OCI-LY3 (cell line): ENCODE measurements around the gene RARG.

Experiments
- H2AFZ ChIP-seq: fragments of 200-600, 300-600 bp; shearing (Covaris generic); 2 replicates; pipeline ENCODE4 v1.6.0; 2014; ENCODE audit warnings: antibody characterized with exemption, low read depth, low read length
- H3K27ac ChIP-seq: fragments of 200-600, 300-600 bp; sonication (generic); 2 replicates; pipeline ENCODE4 v1.5.1; 2014; ENCODE audit warnings: mild to moderate bottlenecking, low read length, moderate library complexity, mixed read lengths
- H3K27me3 ChIP-seq: fragments of 200-600, 300-600 bp; sonication (generic); 2 replicates; pipeline ENCODE4 v1.6.1; 2014; ENCODE audit warnings: low read depth, low read length, mixed read lengths
- H3K36me3 ChIP-seq: fragments of 200-600, 300-600 bp; sonication (generic); replicated peaks from 2 replicates; pipeline ENCODE3; 2014; ENCODE audit warnings: low read depth, low read length, mixed read lengths
- H3K4me1 ChIP-seq: fragments of 300-600, 200-600 bp; sonication (generic); 2 replicates; pipeline ENCODE4 v1.6.1; 2014; ENCODE audit warnings: low read length, mixed read lengths
- H3K4me2 ChIP-seq: fragments of 200-600, 300-600 bp; sonication (generic); 2 replicates; pipeline ENCODE4 v1.6.1; 2014; ENCODE audit warnings: low read length, mixed read lengths
- H3K4me3 ChIP-seq: fragments of 300-600, 200-600 bp; sonication (generic); 2 replicates; pipeline ENCODE4 v1.5.1; 2014; ENCODE audit warnings: antibody characterized with exemption, mild to moderate bottlenecking, low read length, moderate library complexity
- H3K79me2 ChIP-seq: fragments of 300-600, 200-600 bp; shearing (Covaris generic); 2 replicates; pipeline ENCODE4 v1.6.1; 2014; ENCODE audit warnings: mild to moderate bottlenecking, low read length, mixed read lengths
- H3K9ac ChIP-seq: fragments of 300-600, 200-600 bp; shearing (Covaris generic); 2 replicates; pipeline ENCODE4 v1.6.0; 2014; ENCODE audit warnings: mild to moderate bottlenecking, low read length, moderate library complexity
- H3K9me3 ChIP-seq: fragments of 200-600, 300-600 bp; shearing (Covaris generic); 2 replicates; pipeline ENCODE4 v1.6.1; 2014; ENCODE audit warnings: low read length, mixed read lengths; ENCODE audit not compliant: insufficient read depth
- H4K20me1 ChIP-seq: fragments of 200-600, 300-600 bp; sonication (generic); 2 replicates; pipeline ENCODE4 v1.6.1; 2016; ENCODE audit warnings: low read length, mixed read lengths; ENCODE audit not compliant: insufficient read depth
- EZH2phosphoT487 ChIP-seq: fragments of 200-600 bp; shearing (Covaris generic); IDR thresholded peaks from 2 replicates; pipeline ENCODE4 v1.6.1; 2018; ENCODE audit warnings: antibody characterized with exemption, mixed run types, low read depth
- TF ChIP-seq, protein P1 (sequence below): fragments of 200-600, 300-600 bp; sonication (generic); IDR thresholded peaks from 2 replicates; pipeline ENCODE4 v1.5.1; 2014; ENCODE audit warnings: antibody characterized with exemption, low read length, low read depth

Gene RARG

GRCh38 chr12:53241623-53242412 lies 9.8 kb upstream of the RARG start:
- TF ChIP-seq EZH2phosphoT487 = no peak
- TF ChIP-seq, protein P1, sequence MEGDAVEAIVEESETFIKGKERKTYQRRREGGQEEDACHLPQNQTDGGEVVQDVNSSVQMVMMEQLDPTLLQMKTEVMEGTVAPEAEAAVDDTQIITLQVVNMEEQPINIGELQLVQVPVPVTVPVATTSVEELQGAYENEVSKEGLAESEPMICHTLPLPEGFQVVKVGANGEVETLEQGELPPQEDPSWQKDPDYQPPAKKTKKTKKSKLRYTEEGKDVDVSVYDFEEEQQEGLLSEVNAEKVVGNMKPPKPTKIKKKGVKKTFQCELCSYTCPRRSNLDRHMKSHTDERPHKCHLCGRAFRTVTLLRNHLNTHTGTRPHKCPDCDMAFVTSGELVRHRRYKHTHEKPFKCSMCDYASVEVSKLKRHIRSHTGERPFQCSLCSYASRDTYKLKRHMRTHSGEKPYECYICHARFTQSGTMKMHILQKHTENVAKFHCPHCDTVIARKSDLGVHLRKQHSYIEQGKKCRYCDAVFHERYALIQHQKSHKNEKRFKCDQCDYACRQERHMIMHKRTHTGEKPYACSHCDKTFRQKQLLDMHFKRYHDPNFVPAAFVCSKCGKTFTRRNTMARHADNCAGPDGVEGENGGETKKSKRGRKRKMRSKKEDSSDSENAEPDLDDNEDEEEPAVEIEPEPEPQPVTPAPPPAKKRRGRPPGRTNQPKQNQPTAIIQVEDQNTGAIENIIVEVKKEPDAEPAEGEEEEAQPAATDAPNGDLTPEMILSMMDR = no peak
- Histone ChIP-seq H3K9me3 (no peaks in the 10 kb centered on the region), H3K27ac (no peak overlapping the region), H4K20me1 (no peaks in the 10 kb centered on the region), H2AFZ (no peak overlapping the region), H3K27me3 (peaks cover 25% of the 10 kb centered on the region), H3K4me2 (no peak overlapping the region), H3K4me3 (no peak overlapping the region), H3K4me1 (peaks cover 13% of the 10 kb centered on the region), H3K9ac (no peak overlapping the region), H3K36me3 (no peaks in the 10 kb centered on the region), H3K79me2 (no peaks in the 10 kb centered on the region)

DNA sequence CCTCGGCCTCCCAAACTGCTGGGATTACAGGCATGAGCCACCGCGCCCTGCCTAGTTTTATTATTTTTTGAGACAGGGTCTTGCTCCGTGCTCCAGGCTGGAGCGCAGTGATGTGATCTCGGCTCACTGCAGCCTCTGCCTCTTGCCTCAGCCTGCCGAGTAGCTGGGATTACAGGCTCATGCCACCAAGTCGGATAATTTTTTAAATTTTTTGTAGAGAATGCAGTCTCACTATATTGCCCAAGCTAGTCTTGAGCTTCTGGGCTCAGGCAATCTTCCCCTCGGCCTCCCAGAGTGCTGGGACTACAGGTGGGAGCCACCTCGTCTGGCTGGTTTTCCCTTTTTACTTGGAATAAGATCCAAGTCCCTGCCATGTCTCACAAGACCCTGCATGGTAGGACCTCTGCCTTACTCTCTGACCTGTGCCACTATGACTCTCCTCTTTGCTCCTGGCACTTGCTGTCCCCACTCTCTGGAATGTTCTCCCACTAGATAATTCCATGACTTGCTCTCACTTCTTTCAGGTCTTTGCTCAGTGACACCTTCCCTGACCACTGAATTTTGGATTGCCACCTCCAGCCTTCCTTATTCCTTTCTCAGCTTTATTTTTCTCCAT lies 7.7 kb upstream of the RARG start:
- TF ChIP-seq, protein P1 = no peak
- TF ChIP-seq EZH2phosphoT487 = no peak
- H3K4me1 ChIP-seq = peaks cover 18% of the 10 kb centered on the region
- H2AFZ ChIP-seq = no peak overlapping the region
- peaks cover 41% of the 10 kb centered on the region for H3K27me3 ChIP-seq
- no peak overlapping the region for H3K4me3 ChIP-seq
- H4K20me1 ChIP-seq = no peaks in the 10 kb centered on the region
- no peaks in the 10 kb centered on the region for H3K36me3 ChIP-seq
- H3K79me2 ChIP-seq = no peaks in the 10 kb centered on the region
- no peak overlapping the region for H3K27ac ChIP-seq
- H3K9ac ChIP-seq = no peak overlapping the region
- no peaks in the 10 kb centered on the region for H3K9me3 ChIP-seq
- no peak overlapping the region for H3K4me2 ChIP-seq

DNA sequence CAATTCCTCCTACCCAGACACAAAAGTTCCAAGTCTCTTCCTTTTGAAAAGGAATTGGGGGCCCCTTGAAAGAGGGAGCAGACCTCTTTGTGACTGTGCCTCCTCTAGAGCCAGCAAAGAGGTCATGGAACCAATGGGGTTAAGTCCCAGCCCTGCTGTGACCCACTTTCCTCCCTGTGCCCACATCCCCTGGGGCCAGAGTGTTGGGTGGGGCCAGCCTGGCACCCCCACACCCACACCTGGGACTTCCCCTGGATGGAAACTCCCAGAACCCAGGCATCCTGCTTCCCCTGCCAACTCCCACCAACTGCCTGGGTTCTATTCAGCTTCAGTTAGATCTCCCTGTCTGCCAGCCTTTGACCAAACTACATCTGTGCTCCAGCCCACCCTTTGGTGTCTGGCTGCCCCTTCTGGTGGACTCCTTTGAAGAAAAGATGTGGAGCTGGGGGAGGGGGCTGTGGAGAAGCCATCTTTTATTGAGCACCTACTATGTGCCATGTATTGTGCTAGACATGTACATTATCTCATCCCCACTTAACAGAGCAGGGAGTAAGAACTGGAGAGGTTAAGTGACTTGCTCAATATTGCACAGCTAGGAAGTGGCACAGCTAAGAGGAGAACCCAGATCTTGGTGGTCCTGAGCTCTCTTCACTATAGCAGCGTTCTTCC lies 4.6 kb upstream of the RARG start:
- Histone ChIP-seq H3K9me3 (no peaks in the 10 kb centered on the region), H3K79me2 (no peaks in the 10 kb centered on the region), H2AFZ (no peak overlapping the region), H3K4me3 (no peak overlapping the region), H3K9ac (no peak overlapping the region), H4K20me1 (no peaks in the 10 kb centered on the region), H3K27ac (no peak overlapping the region), H3K4me2 (no peak overlapping the region), H3K27me3 (peaks cover 42% of the 10 kb centered on the region), H3K4me1 (peaks cover 17% of the 10 kb centered on the region), H3K36me3 (no peaks in the 10 kb centered on the region)
- TF ChIP-seq, protein P1 = no peak
- no peak for TF ChIP-seq EZH2phosphoT487
